Ureter (tissue), 1 donor: ENCODE results near the gene CLEC20A. TPM values are rescaled to one million over a fixed set of nuclear protein-coding genes. Genes with fewer than 3 reads are reported as not detected.

Experiments used
- DNase-seq: peaks from one replicate; pipeline ENCODE4 v3.0.0-alpha.2; 2020; ENCODE audit warnings: low spot score
- total RNA-seq: library from RNA; stranded (reverse); gene quantifications from one replicate; pipeline ENCODE4 v1.2.4, GENCODE V29; 2023
- donor health status: DM: yes; HTN: yes; CAD: no.

CLEC20A gene
- total RNA-seq, 1 donor from 2014 or later, result not detected

DNA sequence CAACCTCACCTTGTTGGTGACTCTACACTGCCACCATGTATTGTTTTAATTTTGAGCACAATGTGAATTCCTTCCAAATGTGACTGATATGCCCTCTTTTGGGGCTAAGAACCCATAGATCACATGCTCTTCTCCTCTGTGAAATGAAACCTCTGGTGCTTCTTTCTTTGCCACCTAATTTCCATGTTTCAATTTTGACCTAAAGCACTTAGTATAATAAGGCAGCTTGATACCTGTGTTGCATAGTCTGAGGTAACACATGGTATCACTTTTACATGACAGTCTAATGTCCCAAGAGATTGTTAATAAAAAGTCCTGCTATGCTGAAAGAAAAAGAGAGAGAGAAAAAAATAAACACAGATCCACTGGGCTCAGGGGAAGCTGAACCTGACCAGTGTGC is 24.2 kb downstream of the CLEC20A start:
- DNase-seq, result no peak

DNA sequence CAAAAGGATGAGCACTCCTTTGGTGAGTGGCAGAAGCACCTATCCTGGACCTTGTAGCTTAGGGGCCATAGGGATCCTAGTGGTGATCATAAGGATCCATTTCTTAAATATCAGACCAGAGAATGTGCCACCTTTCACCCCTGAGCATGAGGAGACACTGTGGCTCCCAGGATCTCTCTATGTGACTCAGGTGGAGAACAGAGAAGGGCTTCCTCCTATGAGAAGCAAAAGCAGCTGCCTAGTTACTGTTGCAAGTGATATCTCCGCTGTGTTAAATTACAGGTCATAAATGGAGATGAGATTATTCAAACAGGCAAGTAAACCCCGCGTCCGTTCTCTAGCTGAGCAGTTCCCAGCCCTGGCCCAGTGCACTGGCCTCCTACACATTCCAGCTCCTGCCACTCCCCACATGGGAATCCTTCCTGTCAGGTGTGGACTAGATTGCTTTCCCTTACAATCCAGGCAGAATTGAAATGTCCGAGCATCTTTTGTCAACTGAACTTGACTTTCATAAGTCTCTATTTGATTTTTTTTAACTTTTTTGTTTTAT is 26.3 kb downstream of the CLEC20A start:
- no peak for DNase-seq

DNA sequence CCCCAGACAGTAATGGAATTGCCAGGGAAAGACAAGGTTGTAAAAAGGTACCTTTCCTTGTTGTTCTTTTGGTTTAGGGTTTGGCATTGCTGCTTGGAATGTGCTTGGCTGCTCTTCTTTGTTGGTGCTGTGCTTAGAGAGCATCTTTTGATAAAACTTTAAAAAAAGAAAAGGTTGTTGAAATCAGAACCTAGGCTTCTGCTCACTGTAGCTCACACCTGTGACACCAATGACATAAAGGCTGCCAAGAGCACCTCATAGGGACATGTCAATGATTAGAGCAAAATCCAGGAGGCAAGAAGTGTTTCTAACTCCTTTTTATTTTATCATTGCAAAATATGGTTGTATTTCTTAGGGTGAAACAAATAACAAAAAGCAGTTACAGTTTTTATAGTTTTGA is 28.9 kb downstream of the CLEC20A start:
- DNase-seq, result no peak

DNA sequence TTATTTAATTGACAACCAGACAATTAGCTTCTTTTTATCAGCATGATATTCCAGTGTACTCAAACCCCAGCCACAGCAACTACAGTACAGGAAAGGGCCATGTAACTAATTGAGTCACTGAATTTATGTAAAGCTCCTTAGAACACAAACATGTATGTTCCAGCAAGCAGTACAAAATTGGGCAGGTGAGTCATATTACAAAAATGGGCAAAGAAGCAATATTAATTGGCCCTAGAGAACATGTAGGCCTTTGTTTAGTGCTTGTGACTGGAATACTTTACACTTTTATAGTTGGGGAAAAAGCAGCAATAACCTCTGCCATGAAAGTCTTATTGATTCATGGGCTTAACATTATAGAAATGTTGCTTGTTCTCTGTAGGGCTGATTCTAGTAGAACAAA is 31.8 kb downstream of the CLEC20A start:
- DNase-seq, result no peak

- no peak for DNase-seq
These were observed 32.2 kb downstream of the CLEC20A start for GRCh38 chr1:178464566-178464965.

DNA sequence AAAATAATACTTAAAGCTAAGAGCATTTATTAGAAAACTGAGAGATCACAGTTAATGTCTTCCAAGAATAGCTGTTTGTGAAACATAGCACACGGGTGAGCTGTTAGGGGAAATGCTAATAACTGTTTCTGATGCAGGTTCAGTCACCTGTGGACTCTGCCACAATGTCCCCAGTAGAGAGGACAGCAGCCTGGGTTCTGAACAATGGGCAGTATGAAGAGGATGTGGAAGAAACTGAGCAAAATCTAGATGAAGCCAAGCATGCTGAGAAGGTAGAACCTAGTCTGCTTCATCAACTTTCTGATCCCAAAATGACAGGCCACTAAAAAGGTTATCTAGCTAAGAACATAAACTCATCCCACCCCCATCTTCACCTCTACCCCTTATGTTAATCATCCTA is 32.6 kb downstream of the CLEC20A start:
- no peak for DNase-seq

DNA sequence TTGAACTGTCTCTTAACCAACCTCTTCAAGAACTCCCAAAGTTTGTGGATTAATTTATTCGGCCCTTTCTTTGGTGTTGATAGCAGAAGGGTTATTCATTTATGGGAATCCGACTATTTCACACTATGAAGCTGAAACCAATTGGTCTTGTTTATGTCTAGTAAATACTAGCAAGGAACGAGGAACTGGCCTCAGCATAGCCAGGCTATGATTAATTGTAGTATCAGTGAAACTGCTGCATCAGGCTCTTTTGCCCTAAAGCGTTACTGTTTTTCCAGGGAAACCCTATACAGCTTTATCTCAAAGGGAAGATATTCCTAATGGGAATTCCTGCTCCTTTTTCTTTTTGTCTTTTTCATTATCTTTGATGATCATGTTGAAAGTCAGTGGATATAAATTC is 35.1 kb downstream of the CLEC20A start:
- no peak for DNase-seq

- DNase-seq, result no peak
These were observed 35.7 kb downstream of the CLEC20A start for GRCh38 chr1:178461104-178461503.

DNA sequence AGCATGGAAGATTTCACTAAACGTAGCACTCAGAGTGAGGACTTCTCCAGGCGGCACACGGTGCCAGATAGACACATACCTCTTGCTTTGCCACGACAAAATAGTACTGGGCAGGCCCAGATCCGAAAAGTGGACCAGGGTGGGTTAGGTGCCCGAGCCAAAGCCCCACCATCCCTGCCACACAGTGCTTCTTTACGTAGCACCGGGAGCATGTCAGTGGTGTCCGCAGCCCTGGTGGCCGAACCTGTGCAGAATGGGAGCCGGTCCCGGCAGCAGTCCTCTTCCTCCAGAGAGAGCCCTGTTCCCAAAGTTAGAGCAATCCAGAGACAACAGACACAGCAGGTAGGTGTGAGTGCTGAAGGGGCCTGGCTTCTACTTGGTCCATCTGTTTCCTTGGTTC is 38.6 kb downstream of the CLEC20A start:
- no peak for DNase-seq

GRCh38 chr1:178457651-178458050 is 39.1 kb downstream of the CLEC20A start:
- DNase-seq, result no peak

DNA sequence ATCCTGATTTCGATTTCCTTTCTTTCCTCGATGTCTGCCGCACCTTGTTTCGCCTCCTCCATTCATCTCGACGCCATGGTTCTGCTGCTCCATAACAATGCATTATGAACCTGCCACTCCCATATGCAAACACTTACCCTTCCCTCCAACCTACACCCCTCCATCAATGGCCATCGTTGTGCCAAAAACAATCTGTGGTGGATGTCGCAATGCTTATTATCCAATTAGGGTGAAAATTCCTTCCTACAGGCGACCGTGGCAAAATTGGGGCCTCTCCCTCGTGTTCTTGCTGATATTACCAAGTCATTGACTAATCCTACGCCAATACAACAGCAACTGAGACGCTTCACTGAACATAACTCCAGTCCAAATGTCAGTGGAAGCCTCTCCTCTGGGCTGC is 40.3 kb downstream of the CLEC20A start:
- DNase-seq, result no peak

GRCh38 chr1:178452013-178452412 is 44.8 kb downstream of the CLEC20A start:
- no peak for DNase-seq

- no peak for DNase-seq
These were observed 45.2 kb downstream of the CLEC20A start for GRCh38 chr1:178451529-178451928.

DNA sequence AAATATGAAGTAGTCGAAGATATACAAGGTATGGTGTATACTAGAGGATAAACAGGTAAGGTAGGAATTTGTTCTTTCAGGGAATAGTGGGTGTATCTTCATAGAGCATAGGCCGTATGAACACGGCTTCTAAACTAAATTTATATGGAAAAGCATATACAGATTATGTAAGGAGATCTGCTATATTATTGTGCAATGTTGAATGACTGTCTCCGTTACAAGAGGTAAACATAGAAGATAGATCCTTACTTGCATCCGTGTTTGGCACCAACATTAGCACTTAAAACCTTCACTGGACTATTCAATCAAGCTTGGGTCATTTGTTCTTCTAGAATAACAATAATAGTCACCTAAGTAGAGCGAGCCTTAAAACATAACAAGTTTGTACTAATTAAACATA is 45.9 kb downstream of the CLEC20A start:
- DNase-seq, result no peak

DNA sequence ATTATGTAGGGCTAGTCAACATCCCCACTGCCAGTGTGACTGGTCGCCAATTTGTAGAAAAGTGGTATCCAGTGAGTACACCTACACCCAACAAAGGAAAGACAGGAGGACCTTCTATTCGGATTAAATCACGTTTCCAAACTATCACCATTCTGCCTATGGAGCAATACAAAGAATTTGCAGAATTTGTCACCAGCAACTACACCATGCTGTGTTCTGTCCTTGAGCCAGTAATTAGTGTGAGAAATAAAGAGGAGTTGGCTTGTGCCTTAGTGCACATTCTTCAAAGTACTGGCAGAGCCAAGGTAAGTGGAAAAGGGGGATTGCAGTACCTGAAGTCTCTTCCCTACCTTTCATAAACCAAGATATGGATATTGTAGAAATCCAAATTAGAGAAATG is 53.8 kb downstream of the CLEC20A start:
- DNase-seq, result no peak

GRCh38 chr1:178438432-178438831 is 58.3 kb downstream of the CLEC20A start:
- DNase-seq, result no peak

DNA sequence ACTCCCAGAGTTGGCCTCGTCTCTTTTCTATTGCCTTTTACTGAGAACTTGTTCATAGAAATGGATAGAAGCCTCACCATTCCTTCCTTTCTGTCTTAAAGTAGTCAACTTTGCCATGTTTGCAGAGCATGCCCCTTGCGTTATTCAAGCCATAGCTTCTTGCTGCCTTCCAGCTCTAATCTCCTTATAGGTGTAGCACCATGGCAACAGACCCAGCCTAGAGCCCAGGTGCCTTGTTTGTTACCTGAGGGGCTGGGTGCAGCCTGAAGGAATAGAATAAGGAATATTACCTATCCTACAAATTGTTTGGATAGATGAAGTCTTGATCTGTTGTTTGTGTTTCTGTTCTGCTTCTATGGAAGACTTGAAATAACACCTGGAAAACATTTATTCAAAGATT is 59.9 kb downstream of the CLEC20A start:
- no peak for DNase-seq

GRCh38 chr1:178434899-178435435 is 61.8 kb downstream of the CLEC20A start:
- no peak for DNase-seq

DNA sequence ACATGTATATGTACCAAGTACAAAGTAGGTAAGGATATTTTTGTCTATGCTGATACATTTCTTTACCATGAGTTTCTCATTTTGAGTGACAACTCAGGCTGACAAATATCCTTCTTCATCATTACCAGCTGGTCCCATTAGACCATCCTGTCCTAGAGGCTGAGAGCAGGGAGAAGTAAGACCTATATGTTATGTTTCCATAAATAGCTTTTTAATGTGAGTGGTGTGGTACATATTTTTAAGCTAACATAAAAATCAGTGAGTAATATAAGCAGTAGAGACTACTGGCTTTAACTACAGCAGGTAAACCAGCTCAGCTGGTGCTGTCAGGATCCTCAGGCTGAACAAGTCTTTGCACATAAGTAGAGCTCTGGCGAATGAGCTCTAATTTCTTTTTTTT is 62.4 kb downstream of the CLEC20A start:
- no peak for DNase-seq

Other genes with a start within 250 kb of the CLEC20A start
- gene TEX35, start 16.1 kb upstream of the CLEC20A start, total RNA-seq, result not detected
- gene RALGPS2, start 228.3 kb upstream of the CLEC20A start, total RNA-seq, result 39.2 TPM